Astrocyte of the cerebellum (primary cell): ENCODE results near the gene CCDC61.

Experiments
- DNase-seq: peaks from one replicate; pipeline ENCODE4 v3.0.0-alpha.2; 2011; ENCODE audit warnings: low read depth
- H3K4me3 ChIP-seq: 2 replicates; pipeline ENCODE4 v1.5.1; 2011; ENCODE audit warnings: mild to moderate bottlenecking, low read depth, low read length, moderate library complexity
- in situ Hi-C: cut with HindIII; loops from 2 replicates; pipeline ENCODE4 v1.10.0; 2017; ENCODE audit warnings: low sequenced_read_pairs
- TF ChIP-seq, protein P1 (sequence below): IDR thresholded peaks from 2 replicates; pipeline ENCODE4 v1.5.1; 2012; ENCODE audit warnings: low read length, low read depth, moderate library complexity, mild to moderate bottlenecking; ENCODE audit errors: missing control alignments

CCDC61 gene

GRCh38 chr19:45967246-45967645, 28.0 kb upstream of the CCDC61 start:
- no peak overlapping the region for H3K4me3 ChIP-seq
- TF ChIP-seq, protein P1, sequence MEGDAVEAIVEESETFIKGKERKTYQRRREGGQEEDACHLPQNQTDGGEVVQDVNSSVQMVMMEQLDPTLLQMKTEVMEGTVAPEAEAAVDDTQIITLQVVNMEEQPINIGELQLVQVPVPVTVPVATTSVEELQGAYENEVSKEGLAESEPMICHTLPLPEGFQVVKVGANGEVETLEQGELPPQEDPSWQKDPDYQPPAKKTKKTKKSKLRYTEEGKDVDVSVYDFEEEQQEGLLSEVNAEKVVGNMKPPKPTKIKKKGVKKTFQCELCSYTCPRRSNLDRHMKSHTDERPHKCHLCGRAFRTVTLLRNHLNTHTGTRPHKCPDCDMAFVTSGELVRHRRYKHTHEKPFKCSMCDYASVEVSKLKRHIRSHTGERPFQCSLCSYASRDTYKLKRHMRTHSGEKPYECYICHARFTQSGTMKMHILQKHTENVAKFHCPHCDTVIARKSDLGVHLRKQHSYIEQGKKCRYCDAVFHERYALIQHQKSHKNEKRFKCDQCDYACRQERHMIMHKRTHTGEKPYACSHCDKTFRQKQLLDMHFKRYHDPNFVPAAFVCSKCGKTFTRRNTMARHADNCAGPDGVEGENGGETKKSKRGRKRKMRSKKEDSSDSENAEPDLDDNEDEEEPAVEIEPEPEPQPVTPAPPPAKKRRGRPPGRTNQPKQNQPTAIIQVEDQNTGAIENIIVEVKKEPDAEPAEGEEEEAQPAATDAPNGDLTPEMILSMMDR = no peak
- in situ Hi-C loops = no loop called here
- no peak for DNase-seq

- DNase-seq = no peak
- in situ Hi-C loops = no loop called here
- H3K4me3 ChIP-seq = no peak overlapping the region
- TF ChIP-seq, protein P1 = no peak
Measured at GRCh38 chr19:45968626-45969025, 26.6 kb upstream of the CCDC61 start.

DNA sequence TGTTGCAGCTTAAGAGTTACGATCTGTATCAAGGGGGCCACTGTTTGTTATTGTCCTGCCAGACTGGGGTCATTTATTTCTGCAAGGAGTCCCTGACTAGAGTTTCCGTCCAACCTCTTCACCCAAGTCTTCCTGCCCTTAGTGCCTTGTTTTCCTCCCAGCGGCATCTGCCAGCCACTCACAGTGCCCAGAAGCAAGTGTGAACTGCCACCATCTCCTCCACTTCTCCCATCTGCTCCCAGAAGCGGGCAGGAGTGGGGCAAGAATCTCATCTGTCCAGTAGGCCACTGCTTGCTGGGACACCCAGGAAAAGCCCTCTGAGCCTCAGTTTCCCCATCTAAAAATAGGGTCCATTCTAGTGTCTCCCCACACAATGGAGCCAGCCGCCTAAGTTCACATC, 25.6 kb upstream of the CCDC61 start:
- TF ChIP-seq, protein P1 = no peak
- no peak for DNase-seq
- in situ Hi-C loops = no loop called here
- no peak overlapping the region for H3K4me3 ChIP-seq

DNA sequence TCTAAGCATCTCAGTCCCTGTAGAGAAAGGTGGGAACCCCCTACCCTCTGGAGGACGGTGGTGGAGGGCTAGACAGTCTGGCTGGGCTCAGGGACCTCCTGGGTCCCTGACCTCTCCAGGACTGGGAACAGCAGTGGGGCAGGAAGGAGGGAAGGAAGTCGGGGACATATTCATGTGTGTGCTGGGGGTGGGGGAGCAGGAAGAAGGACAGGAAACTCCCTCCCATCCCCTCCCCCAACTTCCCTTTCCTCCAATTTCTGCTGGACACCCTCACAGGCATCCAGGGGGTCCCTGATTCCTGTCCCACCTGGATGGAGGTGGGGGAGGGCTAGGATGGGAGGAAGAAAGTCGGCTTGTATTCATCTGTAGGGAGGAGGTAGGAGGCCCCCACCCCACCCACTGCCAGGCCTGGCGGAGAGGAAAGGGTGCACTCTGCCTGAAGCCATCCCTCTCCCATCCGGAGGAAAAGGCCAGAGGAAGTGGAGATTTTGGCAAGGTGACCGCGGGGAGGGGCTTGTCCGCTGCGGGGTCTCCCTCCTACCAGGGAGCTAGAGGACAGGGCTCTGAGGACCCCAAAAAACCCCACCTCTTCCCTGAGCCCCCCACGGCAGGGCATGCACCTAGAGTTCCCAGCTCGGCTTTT, 23.9 kb upstream of the CCDC61 start:
- no peak for DNase-seq
- TF ChIP-seq, protein P1 = no peak
- in situ Hi-C loops = no loop called here
- no peak overlapping the region for H3K4me3 ChIP-seq

DNA sequence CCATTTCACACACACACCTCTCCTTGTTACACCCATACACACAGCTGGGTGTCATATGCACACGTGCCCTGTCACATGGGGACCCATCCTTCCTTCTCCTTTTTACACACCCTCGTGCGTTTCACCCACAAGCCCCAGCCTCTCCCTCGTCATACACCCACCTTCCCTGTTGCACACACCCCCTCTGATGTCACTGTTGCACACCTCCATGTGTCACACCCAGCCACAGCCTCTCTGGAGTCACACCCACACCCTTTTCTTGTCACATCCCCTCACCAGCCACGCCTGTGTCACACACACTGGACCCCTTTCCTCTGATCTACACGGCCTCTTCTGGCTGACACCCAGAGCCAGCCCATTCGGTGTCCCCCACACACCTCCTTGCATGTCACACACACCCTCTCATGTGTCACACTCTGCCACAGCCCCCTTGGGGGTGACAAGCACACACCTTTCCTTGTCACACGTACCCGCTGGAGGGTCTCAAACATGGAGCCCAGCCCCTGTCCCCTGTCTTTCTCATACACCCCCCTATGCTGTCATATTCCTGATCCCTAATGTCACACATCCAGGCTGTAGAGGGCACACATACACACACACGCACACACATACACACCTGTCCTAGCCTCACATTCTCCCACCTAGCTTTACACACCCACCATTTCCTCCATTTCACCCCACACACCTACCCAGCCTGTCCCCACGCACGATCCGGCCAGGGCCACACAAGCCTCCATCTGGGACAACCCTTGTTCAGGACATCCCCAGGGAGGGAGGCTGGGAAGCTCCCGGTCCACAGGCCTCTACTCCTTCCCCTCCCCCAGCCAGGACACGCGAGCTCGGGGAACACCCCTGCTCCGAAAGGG, 23.0 kb upstream of the CCDC61 start:
- in situ Hi-C loops = no loop called here
- no peak for DNase-seq
- TF ChIP-seq, protein P1 = no peak
- peak overlapping the region; percentile 24 for H3K4me3 ChIP-seq

DNA sequence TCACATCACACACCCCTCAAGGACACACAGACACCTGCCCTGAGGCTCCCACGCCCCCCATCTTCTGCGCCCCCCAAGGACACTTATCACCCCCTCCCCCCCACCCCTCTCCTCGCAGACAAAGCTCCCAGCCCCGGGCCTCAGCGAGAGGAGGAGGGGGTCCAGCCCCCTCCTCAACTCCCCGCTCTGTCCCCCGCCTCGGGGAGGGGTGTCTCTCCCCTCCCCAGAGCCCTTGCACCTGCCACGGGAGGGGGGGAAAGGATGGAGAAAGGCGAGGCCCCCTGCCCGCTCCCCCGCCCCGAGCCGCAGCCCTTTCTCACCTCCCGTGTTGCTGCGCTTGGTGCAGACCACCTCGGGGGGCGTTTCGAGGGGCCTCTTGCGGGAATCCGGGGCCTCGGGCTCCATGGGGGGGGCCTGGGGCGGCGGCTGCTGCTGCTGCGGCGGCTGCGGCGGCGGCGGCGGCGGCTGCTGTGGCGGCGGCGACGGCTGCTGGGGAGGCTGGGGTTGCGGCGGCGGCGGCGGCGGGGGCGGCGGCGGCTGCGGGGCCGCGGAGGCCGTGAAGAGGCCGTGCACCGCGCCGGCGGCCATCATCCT, 22.2 kb upstream of the CCDC61 start:
- in situ Hi-C loops = no loop called here
- DNase-seq = no peak
- TF ChIP-seq, protein P1 = no peak
- H3K4me3 ChIP-seq = peak overlapping the region; percentile 24
